Measurements from ENCODE around the gene PZP. TPM values are rescaled to one million over a fixed set of nuclear protein-coding genes. Genes with fewer than 3 reads are reported as not detected.

PZP gene
- total RNA-seq, 1 experiment from 2014 or later: not detected

DNA sequence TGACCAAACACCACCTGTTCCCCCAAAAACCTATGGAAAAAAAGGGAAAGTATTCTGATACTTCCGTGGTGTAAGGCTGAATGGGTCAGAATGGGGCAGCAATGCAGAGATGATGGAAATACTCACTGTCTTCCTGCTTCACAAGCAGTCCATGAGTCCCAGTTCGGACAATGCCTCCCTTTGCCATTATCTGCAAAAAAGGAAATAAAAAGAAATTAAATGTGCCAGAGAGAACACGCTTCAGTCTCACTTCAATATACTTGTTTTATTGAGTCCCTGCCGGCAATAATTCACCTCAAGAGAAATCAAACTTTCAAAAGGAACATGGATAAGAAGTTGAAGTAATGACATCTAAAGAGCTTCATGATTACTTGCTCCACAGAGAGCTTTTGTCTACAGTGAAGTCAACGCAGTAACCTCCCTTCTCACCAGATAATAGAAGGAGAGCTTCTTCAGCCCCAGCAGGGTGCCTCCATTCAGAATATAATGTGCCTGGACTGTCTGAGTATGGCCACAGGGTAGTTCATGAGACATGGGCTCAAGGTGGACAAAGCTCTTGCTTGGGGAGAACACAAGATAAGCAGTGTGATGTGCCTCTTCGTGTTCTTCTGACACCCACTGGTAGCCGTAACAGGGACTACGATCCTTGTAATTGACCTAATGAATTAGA is 107.0 kb downstream of the PZP start:
- Histone ChIP-seq H3K27me3 (no peaks in the 10 kb centered on the region; the same call in 1 of the 2 replicates), H3K9me3 (no peaks in the 10 kb centered on the region), H3K4me3 (no peak overlapping the region), H3K36me3 (no peaks in the 10 kb centered on the region)
- DNase-seq: no peak

DNA sequence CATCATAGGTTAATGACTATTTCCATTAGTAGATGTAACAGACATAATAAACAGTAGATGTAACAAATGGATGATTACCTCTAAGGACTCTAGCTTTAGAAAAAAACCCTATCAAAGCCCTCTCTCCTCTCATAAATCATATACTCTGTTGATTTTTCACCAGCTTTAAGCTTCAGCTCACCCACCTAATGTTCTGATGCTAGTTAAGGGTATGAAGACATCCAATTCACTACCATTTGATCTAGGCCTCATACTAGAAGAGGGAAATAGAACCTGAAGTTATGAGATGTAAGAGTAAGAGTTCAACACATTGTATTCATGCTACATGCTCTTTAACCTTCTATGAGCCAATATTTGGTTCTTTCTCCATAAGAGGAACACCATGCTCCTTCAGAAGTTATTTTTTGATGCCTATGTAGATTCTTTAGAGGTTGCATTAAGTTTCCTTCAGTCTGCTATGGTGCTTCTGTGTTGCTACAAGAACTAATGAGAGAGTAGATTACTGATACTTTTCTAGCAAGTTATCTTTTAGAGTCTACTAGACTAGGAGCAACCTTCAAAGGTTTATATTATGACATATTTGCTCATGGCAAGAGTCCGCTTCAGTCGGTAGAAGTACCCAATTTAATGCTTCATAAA is 108.5 kb downstream of the PZP start:
- no peaks in the 10 kb centered on the region; the same call in 1 of the 2 replicates for H3K27me3 ChIP-seq
- H3K36me3 ChIP-seq: no peaks in the 10 kb centered on the region
- no peak overlapping the region for H3K4me3 ChIP-seq
- H3K9me3 ChIP-seq: no peaks in the 10 kb centered on the region
- no peak for DNase-seq

Other genes with a start within 250 kb of the PZP start
- gene KLRG1, start 218.8 kb downstream of the PZP start, total RNA-seq (2014; rRNA removed; shearing (Covaris generic); ENCODE audit: low replicate concordance): 2.1 TPM in 1 of 2 replicates, not detected in the other
- 0.07 TPM in 1 of 2 replicates, not detected in the other for gene A2M, start 92.5 kb downstream of the PZP start, total RNA-seq (2014; rRNA removed; shearing (Covaris generic); ENCODE audit: low replicate concordance)